HG03196 (cell line): ENCODE measurements around the gene FETUB.

Source experiments
- ATAC-seq: cut with Tn5 transposase; IDR thresholded peaks from one replicate; pipeline ENCODE4 v1.9.1; 2021; ENCODE audit not compliant: unreplicated experiment

Gene FETUB, protein sequence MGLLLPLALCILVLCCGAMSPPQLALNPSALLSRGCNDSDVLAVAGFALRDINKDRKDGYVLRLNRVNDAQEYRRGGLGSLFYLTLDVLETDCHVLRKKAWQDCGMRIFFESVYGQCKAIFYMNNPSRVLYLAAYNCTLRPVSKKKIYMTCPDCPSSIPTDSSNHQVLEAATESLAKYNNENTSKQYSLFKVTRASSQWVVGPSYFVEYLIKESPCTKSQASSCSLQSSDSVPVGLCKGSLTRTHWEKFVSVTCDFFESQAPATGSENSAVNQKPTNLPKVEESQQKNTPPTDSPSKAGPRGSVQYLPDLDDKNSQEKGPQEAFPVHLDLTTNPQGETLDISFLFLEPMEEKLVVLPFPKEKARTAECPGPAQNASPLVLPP

DNA sequence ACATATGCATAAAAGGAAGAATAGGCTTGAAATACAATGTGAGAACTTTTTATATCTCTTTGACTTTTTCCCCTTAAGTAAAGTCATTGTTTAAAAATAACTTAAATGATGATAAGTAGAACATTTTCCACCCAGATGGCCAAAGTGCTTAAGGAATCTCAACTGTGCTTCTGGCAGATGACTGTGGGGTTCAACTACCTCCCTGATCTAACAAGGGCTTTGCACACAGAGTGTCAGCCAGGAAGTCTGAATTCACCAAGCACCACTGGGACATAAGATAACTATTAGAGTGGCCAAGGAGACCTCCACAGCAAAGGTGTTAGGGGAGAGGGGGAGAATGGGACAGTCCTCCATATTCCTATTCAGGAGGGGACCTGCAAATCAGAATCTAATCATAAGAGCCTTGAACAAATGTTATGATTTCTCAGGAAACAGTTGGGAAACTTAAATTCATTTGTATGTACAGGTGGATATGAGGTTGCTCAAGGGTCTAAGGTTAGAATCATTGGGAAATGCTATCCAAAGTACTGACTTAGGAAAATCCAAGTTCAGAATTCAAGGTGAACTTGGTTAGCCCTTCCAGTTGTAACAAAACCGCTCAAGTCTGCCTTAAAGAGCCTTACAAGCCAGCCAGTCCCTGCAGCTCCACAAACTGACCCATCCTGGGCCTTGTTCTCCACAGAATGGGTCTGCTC, at the start of gene FETUB:
TSS of gene FETUB (plus strand) at position 622 of the 695 bp plus-strand sequence. CDS start at position 684, 62 bp downstream.
- ATAC-seq = no peak

GRCh38 chr3:186590580-186591295, 49.5 kb upstream of the FETUB start:
- ATAC-seq = no peak

DNA sequence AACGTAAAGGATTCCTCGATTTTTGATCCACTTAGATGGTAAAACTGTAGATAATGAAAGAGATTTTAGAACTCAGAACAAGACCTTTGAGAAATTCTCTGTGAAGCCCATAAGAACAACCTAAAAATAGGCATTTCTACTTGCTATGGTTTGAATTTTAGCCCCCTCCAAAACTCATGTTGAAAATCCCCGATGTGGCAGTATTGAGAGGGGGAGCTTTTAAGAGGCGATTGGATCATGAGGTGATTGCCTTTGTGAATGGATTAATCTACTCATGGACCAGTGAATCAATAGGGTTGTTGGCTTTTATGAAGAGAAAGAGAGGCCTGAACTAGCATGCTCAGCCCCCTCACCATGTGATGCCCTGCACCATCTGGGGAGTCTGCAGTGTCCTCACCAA, 47.5 kb upstream of the FETUB start:
- no peak for ATAC-seq

DNA sequence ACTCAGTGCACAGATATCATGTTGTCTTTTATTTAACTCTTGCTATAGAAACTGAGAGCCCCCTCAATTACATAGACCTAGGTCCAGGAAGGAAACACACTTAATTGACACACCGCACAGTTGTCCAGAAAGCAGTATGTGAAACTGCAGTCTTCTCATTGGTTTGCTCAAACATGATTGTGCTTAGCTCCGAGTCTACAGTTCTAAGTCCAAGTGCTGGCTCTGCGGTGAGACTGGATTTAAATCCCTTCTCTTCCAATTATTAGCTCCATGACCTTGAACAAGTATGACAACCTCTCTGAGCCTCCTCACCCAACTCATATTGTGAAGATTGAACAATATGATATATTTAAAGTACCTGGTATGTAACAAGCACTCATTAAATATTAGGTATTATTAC, 46.3 kb upstream of the FETUB start:
- no peak for ATAC-seq

DNA sequence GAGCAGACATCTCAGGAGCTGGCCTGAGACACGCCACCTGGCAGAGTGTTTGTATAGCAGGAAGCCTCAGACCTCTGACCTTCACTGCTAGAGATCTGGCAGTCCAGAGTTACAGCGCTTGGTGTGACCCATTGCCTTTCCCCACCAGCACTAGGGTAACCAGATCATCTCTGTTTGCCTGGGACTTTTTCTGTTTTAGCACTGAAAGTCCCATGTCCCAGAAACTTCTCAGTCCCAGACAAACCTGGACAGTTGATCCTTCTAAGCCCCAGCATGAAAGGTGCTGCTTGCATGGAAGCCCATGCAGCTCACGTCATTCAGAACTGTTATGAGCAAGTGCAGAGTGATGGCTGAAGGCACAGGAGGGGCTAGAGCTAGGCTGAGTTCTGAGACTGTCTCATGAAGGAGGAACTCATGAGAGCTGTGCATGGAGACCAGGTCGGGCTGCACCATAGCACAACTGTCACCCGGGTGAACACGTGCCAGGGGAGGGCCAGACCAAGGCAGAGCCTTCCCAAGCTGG, 45.5 kb upstream of the FETUB start:
- no peak for ATAC-seq

GRCh38 chr3:186596568-186597287, 43.5 kb upstream of the FETUB start:
- no peak for ATAC-seq

GRCh38 chr3:186598108-186598784, 42.0 kb upstream of the FETUB start:
- ATAC-seq = no peak

- ATAC-seq = no peak
Observed at GRCh38 chr3:186598794-186599141, 41.4 kb upstream of the FETUB start.

GRCh38 chr3:186599142-186599784, 40.9 kb upstream of the FETUB start:
- ATAC-seq = no peak

- no peak for ATAC-seq
Observed at GRCh38 chr3:186599785-186600166, 40.4 kb upstream of the FETUB start.

- no peak for ATAC-seq
Observed at GRCh38 chr3:186600896-186601295, 39.3 kb upstream of the FETUB start.

DNA sequence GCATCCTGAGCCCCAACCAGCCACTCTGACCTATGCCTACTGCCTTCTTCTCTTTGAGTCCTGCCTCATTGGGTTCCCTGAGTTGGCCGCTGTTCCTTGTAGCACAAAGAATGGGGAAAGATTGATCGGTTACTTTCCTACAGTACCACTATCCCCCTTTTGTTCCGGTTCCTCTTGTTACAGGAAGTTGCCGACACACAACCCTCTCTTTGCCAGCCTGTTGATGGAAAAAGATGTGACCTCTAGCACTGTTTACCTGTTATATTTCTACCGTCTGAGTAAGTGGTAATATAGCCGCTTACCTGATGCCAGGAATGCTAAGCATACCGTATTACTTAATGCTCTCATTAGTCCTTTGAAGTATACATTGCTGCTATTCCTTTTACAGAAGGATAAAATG, 37.0 kb upstream of the FETUB start:
- no peak for ATAC-seq

GRCh38 chr3:186605078-186605477, 35.1 kb upstream of the FETUB start:
- no peak for ATAC-seq

DNA sequence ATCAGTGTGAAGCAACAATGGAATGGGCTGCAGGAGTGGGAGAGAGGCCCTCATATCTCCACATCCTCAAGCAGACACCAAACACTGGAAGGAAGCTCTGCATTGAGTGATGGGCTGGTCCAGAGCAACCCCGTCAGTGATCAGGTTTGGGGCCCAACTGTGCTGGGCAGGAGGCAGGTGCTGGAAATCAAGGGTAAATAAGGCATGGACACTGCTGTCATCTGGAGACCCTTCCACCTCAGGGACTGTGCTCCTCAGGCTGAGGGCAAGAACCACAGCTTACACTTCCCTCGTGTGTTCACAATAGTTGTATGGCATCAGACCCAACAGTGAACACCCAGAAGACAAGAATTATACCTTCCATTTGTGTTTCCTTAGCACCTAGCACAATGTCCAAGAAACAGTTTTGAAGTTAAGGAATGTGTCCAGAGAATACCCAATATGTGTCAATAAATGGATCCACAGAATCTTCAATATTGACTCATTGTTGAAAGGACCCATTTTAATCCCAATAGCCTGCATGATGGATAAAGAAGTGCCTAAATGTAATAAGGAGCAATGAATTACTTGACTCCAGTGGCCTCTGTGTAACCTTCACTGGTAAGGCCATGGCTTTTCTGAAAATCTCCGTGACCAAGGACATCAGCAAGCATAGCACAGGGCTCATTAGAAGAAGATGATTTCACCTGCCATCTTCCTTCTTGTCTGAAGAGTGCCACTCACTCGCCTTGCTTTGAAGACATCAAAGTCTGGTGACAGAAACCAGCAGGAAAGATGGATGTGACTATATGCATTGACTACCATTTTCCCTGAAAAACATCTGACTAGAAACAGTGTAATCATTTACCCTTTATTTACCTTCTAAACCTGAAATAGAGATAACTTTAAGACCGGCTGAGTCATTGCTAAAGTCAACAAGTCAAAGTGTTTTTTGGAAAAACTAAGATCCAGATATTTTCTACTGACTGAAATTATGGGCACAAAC, 34.3 kb upstream of the FETUB start:
- no peak for ATAC-seq

DNA sequence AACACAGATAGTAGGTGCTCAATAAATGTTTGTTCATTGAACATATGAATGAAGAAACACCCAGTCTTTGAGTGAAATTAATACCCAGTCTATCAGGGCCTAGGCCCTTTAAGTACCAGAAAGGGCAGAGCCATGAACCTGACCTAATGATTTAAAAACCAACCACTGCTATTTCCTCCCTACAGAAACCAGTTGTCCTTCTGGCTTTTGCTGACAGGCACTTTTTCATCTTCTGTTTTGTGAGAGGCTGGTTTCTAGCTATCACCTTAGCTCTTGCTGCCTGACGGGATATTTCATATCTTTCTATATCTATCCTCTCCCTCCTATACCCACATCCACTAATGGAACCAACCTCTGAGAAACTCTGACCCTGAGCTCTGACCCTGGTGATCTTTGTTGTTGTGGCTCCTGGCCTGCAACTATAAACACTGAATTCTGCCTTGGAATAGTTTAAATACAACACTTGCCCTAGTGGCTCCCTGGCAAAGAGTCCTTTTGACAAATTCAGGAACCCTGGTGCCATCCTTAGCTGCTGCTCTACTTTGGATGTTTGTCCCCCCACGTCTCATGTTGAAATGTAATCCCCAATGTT, 31.5 kb upstream of the FETUB start:
- ATAC-seq = no peak

DNA sequence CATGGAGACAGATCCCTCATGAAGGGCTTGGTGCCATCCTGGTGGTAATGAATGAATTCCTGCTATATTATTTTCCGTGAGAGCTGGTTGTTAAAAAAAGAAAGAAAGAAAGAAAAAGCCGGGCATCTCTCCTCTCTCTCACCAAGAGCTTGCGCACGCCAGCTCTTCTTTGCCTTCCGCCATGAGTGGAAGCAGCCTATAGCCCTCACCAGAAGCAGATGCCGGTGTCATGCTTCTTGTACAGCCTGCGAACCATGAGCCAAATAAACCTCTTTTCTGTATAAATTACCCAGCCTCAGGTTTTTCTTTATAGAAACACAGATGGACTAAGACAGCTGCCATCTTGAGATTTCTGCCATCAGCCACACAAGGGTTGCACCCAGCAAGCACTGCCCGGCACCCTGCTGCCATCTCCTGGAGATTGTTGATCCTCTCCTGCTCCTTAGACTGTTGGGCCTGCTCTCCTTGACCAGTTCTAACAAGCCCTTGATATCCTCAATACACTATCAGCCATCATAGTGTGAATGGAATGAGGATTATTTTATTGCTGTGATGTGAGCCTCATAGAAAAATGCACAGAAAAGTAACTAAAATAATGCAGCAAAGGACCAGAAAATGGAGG, 30.8 kb upstream of the FETUB start:
- ATAC-seq = no peak

DNA sequence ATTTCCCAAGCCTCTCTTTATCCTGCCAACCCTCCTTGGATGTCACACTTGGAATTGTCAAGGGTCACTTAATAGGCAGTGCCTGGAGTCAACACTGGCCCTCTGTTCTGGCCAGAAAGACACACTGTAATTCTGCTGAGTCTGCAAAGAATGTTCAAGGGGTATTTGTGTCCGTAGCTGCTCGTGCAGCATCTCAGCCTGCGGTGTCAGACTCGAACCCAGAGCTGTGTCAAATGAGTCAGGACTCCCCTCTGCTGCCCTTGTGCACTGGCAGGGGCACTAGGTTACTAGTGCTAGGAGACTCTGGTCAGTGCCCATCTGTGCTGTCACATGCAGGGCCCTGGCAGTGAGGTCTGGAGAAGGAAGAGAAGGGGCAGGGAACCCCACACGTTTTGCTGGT, 28.1 kb upstream of the FETUB start:
- ATAC-seq = no peak
